Measurements from ENCODE around the gene RUFY4. TPM values are rescaled to one million over a fixed set of nuclear protein-coding genes. Genes with fewer than 3 reads are reported as not detected.

The RUFY4 gene
- total and polyA plus RNA-seq, 2 donors (not counting 3 experiments of a cell fraction or from before 2014, with no cell fraction given) = not detected

- H3K9me1 ChIP-seq (replicated peaks; ENCODE audit: control insufficient read depth, extremely low read depth, insufficient read depth, low read length) = no peaks in the 10 kb centered on the region
- intact Hi-C loops (cut with micrococcal nuclease) (no loop called here), dilution Hi-C loops (cut with MboI; ENCODE audit: extremely low pct_ligation_motif_present, low sequenced_read_pairs) (no loop called here)
- FAIRE-seq (no peak), DNase-seq (ENCODE audit: low read depth, low spot score) (no peak)
- POLR2A ChIA-PET = no interaction called here
- CTCF ChIA-PET = interaction anchor here (2.6 to 10.1 kb wide), 2 partner anchors 8 to 283 kb away, joined by 16 to 317 read pairs; no protein-coding TSS in a partner anchor
- no peak overlapping the region for H3K4me3 ChIP-seq (replicated peaks in 1 of 3; ENCODE audit: insufficient read depth in 1 of 3, low read depth in 1 of 3, low read length in 3 of 3)
- no peaks in the 10 kb centered on the region for H3K4me1 ChIP-seq (ENCODE audit: control insufficient read depth, extremely low read depth, insufficient read depth, low read length)
- no peaks in the 10 kb centered on the region for H3K9me3 ChIP-seq (replicated peaks; ENCODE audit: control insufficient read depth, insufficient read depth, low read length)
- no peaks in the 10 kb centered on the region for H4K20me1 ChIP-seq (replicated peaks; ENCODE audit: control insufficient read depth, extremely low read depth, insufficient read depth, low read length)
- no peak overlapping the region for H2AFZ ChIP-seq (ENCODE audit: low read depth, low read length)
- no peak overlapping the region for H3K4me2 ChIP-seq (ENCODE audit: insufficient read depth, low read length)
- H3K27me3 ChIP-seq (ENCODE audit: control insufficient read depth in 2 of 2, insufficient read depth in 2 of 2, low read length in 2 of 2) = peaks cover 0 to 5% of the 10 kb centered on the region in 2 experiments
- H3K79me2 ChIP-seq (ENCODE audit: control insufficient read depth, insufficient read depth, low read length) = no peaks in the 10 kb centered on the region
- no peaks in the 10 kb centered on the region for H3K36me3 ChIP-seq (ENCODE audit: control insufficient read depth in 2 of 2, extremely low read depth in 1 of 2, insufficient read depth in 2 of 2, low read length in 2 of 2)
- H3K9ac ChIP-seq (replicated peaks; ENCODE audit: extremely low read depth, insufficient read depth, low read length) = no peak overlapping the region
- no TSS peak for BruUV-seq (replicated peaks)
- TF ChIP-seq FOS (IDR thresholded peaks at IDR 0.05; ENCODE audit: borderline replicate concordance, insufficient read depth, low read length) (no peak), JUN (IDR thresholded peaks at IDR 0.05; ENCODE audit: borderline replicate concordance, insufficient read depth, insufficient read length, low read depth) (no peak), MAX (IDR thresholded peaks at IDR 0.05; ENCODE audit: insufficient read depth, insufficient read length) (no peak), CTCF (IDR thresholded peaks at IDR 0.05; ENCODE audit: extremely low read depth in 1 of 2, insufficient read depth in 1 of 2, low read depth in 1 of 2, low read length in 2 of 2) (no peak)
- H3K27ac ChIP-seq (ENCODE audit: insufficient read depth, low read depth, low read length) = no peak overlapping the region
Measured at GRCh38 chr2:218070587-218070986, 1.5 kb downstream of the RUFY4 start.

Data from endothelial cell of umbilical vein (primary cell).